IPS DF 6.9 (cell line): Measurements from ENCODE around the gene OR5L2.
"Not testable (repeated sequence)": the region's sequence is repeated elsewhere in the genome, so short reads cannot be mapped to it uniquely, and the experiment has no call there.

Source experiments
- DNase-seq: peaks from one replicate; pipeline ENCODE4 v3.0.0-alpha.2; 2013; ENCODE audit warnings: low read depth, low spot score
- H3K27ac ChIP-seq: one replicate; pipeline ENCODE4 v1.5.1; 2013; ENCODE audit warnings: low read length, control low read depth
- H3K27me3 ChIP-seq: 2 replicates; pipeline ENCODE4 v1.6.1; 2013; ENCODE audit warnings: mild to moderate bottlenecking, low read length; ENCODE audit not compliant: control insufficient read depth, insufficient read depth
- H3K36me3 ChIP-seq: 2 replicates; pipeline ENCODE4 v1.6.1; 2013; ENCODE audit warnings: low read length; ENCODE audit not compliant: control insufficient read depth, insufficient read depth
- H3K4me1 ChIP-seq: 2 replicates; pipeline ENCODE4 v1.6.1; 2013; ENCODE audit warnings: low read length; ENCODE audit not compliant: control insufficient read depth, insufficient read depth
- H3K4me3 ChIP-seq: 2 replicates; pipeline ENCODE4 v1.5.1; 2013; ENCODE audit warnings: mild to moderate bottlenecking, low read length
- H3K9me3 ChIP-seq: 2 replicates; pipeline ENCODE4 v1.6.1; 2013; ENCODE audit warnings: low read length, inconsistent platforms; ENCODE audit not compliant: control insufficient read depth, insufficient read depth
- WGBS: extraction: QIAGEN DNeasy Blood & Tissue Kit; methylation state at CpG from one replicate; pipeline ENCODE4 v1.1.7; 2013; ENCODE audit warnings: mixed read lengths, missing lambda C conversion rate; ENCODE audit not compliant: insufficient read length, insufficient coverage; 5-methylcytosine and 5-hydroxymethylcytosine counted together

The OR5L2 gene

DNA sequence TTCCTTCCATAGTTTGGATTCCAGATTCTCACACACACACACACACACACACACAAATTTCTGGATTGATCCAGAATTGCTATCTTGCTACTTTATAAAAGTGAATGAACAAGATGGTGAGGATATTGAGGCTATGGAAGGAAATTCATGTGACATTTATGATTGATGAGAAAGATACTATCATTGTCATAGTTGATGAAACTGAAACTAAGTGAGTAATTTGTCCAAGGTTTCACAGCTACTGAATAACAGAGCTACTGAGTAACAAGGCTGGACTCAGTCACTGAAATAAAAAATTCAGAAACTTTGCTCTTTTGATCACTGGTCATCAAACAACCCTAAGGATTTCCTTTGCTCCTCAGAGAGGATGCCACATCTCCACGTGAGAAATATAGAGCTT, 27.7 kb downstream of the OR5L2 start:
- no CpG with 5 or more reads among the region's 1 CpG for WGBS
- Histone ChIP-seq H3K36me3 (no peaks in the 10 kb centered on the region), H3K27me3 (no peaks in the 10 kb centered on the region), H3K9me3 (peaks cover 1% of the 10 kb centered on the region; the same call in 1 of the 2 replicates), H3K27ac (no peak overlapping the region), H3K4me3 (no peak overlapping the region), H3K4me1 (no peaks in the 10 kb centered on the region)
- DNase-seq = no peak

DNA sequence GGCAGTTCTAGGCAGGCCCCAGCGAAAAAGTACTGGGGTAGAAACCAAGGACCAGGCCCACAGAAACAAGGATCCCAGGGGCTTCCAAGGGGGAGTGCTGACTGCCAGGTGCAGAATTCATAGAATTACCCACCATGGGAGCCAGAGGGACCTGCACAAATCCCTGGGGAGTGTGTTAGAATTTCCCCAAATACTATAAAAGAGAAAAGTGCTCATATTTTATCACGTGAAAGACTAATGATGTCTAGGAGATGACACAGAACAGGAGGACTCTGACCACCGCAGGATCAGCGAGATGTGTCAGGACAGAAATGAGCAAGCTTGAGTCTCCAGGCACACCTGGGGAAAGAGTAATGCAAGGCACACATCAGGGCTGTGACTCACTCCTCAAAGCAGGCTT, 40.3 kb downstream of the OR5L2 start:
- H3K36me3 ChIP-seq, H3K4me1 ChIP-seq, H3K27ac ChIP-seq, DNase-seq, H3K4me3 ChIP-seq, H3K9me3 ChIP-seq, H3K27me3 ChIP-seq: not testable (repeated sequence)
- WGBS = no CpG with 5 or more reads among the region's 4 CpGs

DNA sequence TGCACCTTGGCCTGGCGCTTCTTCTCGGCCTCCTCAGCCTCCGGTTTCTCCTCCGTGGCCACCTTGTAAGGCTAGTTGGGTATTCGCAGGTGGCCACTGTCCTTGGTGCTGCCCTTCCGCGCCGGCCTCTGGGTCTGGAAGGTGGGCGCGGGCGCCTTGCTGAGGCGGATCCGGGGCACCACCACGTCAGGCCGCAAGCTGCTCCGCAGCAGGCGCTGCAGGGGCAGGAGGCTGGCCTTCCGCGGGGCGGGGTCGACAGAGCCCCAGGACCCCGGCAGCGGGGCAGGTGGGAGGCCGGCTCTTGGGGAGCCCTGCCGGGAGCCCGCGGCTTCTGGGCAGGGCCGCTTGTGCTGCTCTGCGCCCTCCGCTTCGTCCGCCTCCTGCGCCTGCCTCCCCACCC, 45.7 kb downstream of the OR5L2 start:
- H3K4me1 ChIP-seq, H3K4me3 ChIP-seq, H3K36me3 ChIP-seq, H3K27me3 ChIP-seq, DNase-seq, H3K9me3 ChIP-seq, H3K27ac ChIP-seq: not testable (repeated sequence)
- no CpG with 5 or more reads among the region's 33 CpGs for WGBS

DNA sequence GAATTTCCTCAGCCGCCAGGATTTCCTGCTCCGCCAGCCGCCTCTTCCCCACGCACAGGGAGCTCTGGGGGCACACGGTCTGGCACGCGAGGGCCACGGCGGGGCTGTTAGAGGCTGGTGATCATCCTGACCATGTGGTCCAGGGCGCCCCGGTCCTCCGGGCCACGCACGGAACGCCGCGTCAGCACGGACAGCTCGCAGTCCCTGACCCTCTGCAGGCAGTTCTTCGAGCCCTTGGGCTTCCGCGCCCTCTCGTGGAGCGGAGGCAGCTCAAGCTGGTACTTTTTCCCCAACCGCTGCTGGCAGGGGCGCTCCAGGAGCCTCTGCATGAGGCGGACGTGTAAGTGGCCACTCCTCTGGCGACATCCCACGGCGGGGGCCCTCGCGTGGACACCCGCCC, 46.1 kb downstream of the OR5L2 start:
- H3K36me3 ChIP-seq, H3K4me3 ChIP-seq, H3K27me3 ChIP-seq, H3K9me3 ChIP-seq, H3K4me1 ChIP-seq, H3K27ac ChIP-seq, DNase-seq: not testable (repeated sequence)
- WGBS = no CpG with 5 or more reads among the region's 34 CpGs
